H1 (cell line): ENCODE results near the gene PRSS53. TPM values are rescaled to one million over a fixed set of nuclear protein-coding genes. Genes with fewer than 3 reads are reported as not detected.

Experiments
- CTCF ChIA-PET: fragments of 300-600 bp; sonication (Branson Sonifier 250); formaldehyde crosslinking; loops from one replicate; lab custom pipeline; 2021; ENCODE audit not compliant: partially characterized antibody; lab: Charles Lee
- POLR2A ChIA-PET: fragments of 300-600 bp; sonication (Branson Sonifier 250); formaldehyde crosslinking; loops from one replicate; lab custom pipeline; 2021; ENCODE audit warnings: inconsistent platforms; ENCODE audit not compliant: partially characterized antibody; lab: Charles Lee
- DNase-seq, 2 experiments: peaks; one replicate each; pipeline versions ENCODE4 v3.0.0 to v3.0.0-alpha.2; 2010 to 2022; ENCODE audit warnings: low spot score in 2 of 2, low read depth in 1 of 2, mixed read lengths in 1 of 2
- FAIRE-seq: peaks from 2 replicates; lab custom pipeline; 2011; peaks lifted over from hg19 to GRCh38; lab: Jason Lieb, UNC
- H2AFZ ChIP-seq: 2 replicates; pipeline ENCODE4 v1.8.1; 2012; ENCODE audit warnings: low read length, inconsistent platforms
- H2AK5ac ChIP-seq: 2 replicates; pipeline ENCODE4 v1.6.1; 2013; ENCODE audit warnings: low read depth, low read length
- H2BK120ac ChIP-seq: replicated peaks from 2 replicates; pipeline ENCODE3; 2013; ENCODE audit warnings: low read depth, low read length, inconsistent platforms
- H2BK12ac ChIP-seq: 2 replicates; pipeline ENCODE4 v1.6.1; 2013; ENCODE audit warnings: low read depth, low read length
- H2BK15ac ChIP-seq: 2 replicates; pipeline ENCODE4 v1.6.1; 2013; ENCODE audit warnings: low read length
- H2BK20ac ChIP-seq: 2 replicates; pipeline ENCODE4 v1.6.1; 2013; ENCODE audit warnings: low read length
- H2BK5ac ChIP-seq: 2 replicates; pipeline ENCODE4 v1.6.1; 2013; ENCODE audit warnings: low read depth, low read length
- H3K14ac ChIP-seq: 2 replicates; pipeline ENCODE4 v1.6.1; 2013; ENCODE audit warnings: inconsistent platforms; ENCODE audit not compliant: insufficient read length
- H3K18ac ChIP-seq: 2 replicates; pipeline ENCODE4 v1.6.1; 2013; ENCODE audit warnings: low read length; ENCODE audit errors: extremely low read depth
- H3K23ac ChIP-seq: 2 replicates; pipeline ENCODE4 v1.6.1; 2013; ENCODE audit warnings: inconsistent platforms; ENCODE audit not compliant: insufficient read length
- H3K23me2 ChIP-seq: 2 replicates; pipeline ENCODE4 v1.6.1; 2013; ENCODE audit warnings: low read depth, low read length
- H3K27ac ChIP-seq: 2 replicates; pipeline ENCODE4 v1.6.1; 2011; ENCODE audit warnings: low read depth, low read length, inconsistent platforms
- H3K27me3 ChIP-seq, 4 experiments: replicated peaks in 1 of 4; 1 replicate in 1 of 4; 2 replicates in 3 of 4; pipeline versions ENCODE4 v1.6.1 to v1.8.1; 2011 to 2013; ENCODE audit warnings: low read length in 3 of 4, mild to moderate bottlenecking in 3 of 4, inconsistent platforms in 2 of 4, mixed read lengths in 2 of 4, moderate library complexity in 1 of 4; ENCODE audit not compliant: control insufficient read depth in 3 of 4, insufficient read depth in 3 of 4; ENCODE audit errors: extremely low read depth in 1 of 4
- H3K36me3 ChIP-seq, 4 experiments: 2 replicates each; pipeline versions ENCODE4 v1.6.1 to v1.8.1; 2011 to 2013; ENCODE audit warnings: mild to moderate bottlenecking in 4 of 4, low read length in 3 of 4, moderate library complexity in 2 of 4, control low read depth in 1 of 4, inconsistent platforms in 1 of 4; ENCODE audit not compliant: insufficient read depth in 4 of 4, control insufficient read depth in 2 of 4
- H3K4ac ChIP-seq: replicated peaks from 2 replicates; pipeline ENCODE3; 2013; ENCODE audit warnings: low read length, low read depth, mixed read lengths, inconsistent platforms; ENCODE audit not compliant: insufficient read length
- H3K4me1 ChIP-seq, 4 experiments: replicated peaks in 1 of 4; 1 replicate in 1 of 4; 2 replicates in 3 of 4; pipeline versions ENCODE4 v1.6.1 to v1.8.1; 2011 to 2013; ENCODE audit warnings: low read length in 3 of 4, inconsistent platforms in 2 of 4, mixed read lengths in 1 of 4; ENCODE audit not compliant: insufficient read depth in 4 of 4, control insufficient read depth in 3 of 4
- H3K4me2 ChIP-seq, 2 experiments: 2 replicates each; pipeline versions ENCODE4 v1.6.1 to v1.8.1; 2011 to 2013; ENCODE audit warnings: low read depth in 2 of 2, low read length in 2 of 2, control low read depth in 1 of 2, inconsistent platforms in 1 of 2, mild to moderate bottlenecking in 1 of 2; ENCODE audit not compliant: insufficient read depth in 1 of 2
- H3K4me3 ChIP-seq, 4 experiments: fragments of 200-600, 300-600 bp in 1 of 4; sonication (generic), shearing (Covaris generic), sonication (Bioruptor Twin) in 1 of 4; 2 replicates each; pipeline versions ENCODE4 v1.5.1 to v1.8.1; 2011 to 2016; ENCODE audit warnings: low read length in 4 of 4, low read depth in 3 of 4, control low read depth in 2 of 4, inconsistent platforms in 2 of 4, mild to moderate bottlenecking in 2 of 4, mixed read lengths in 1 of 4, moderate library complexity in 1 of 4; ENCODE audit not compliant: insufficient read depth in 2 of 4; ENCODE audit errors: extremely low read depth in 1 of 4
- H3K56ac ChIP-seq: replicated peaks from 2 replicates; pipeline ENCODE3; 2013; ENCODE audit warnings: low read depth, mild to moderate bottlenecking, mixed read lengths, low read length, inconsistent platforms; ENCODE audit not compliant: insufficient read length
- H3K79me1 ChIP-seq: 2 replicates; pipeline ENCODE4 v1.6.1; 2013; ENCODE audit warnings: low read depth, low read length, control low read depth
- H3K79me2 ChIP-seq, 2 experiments: 2 replicates each; pipeline versions ENCODE4 v1.6.1 to v1.8.1; 2012 to 2013; ENCODE audit warnings: low read length in 2 of 2, mild to moderate bottlenecking in 2 of 2, inconsistent platforms in 1 of 2; ENCODE audit not compliant: insufficient read depth in 2 of 2, control insufficient read depth in 1 of 2
- H3K9ac ChIP-seq, 4 experiments: replicated peaks in 1 of 4; 1 replicate in 1 of 4; 2 replicates in 3 of 4; pipeline versions ENCODE4 v1.6.1 to v1.8.1; 2011 to 2013; ENCODE audit warnings: low read depth in 3 of 4, low read length in 3 of 4, control low read depth in 2 of 4, mild to moderate bottlenecking in 2 of 4, moderate library complexity in 2 of 4, inconsistent platforms in 1 of 4; ENCODE audit errors: extremely low read depth in 1 of 4
- H3K9me3 ChIP-seq, 2 experiments: 2 replicates each; pipeline versions ENCODE4 v1.6.1 to v1.8.1; 2012 to 2013; ENCODE audit warnings: mild to moderate bottlenecking in 2 of 2, moderate library complexity in 2 of 2, control low read depth in 1 of 2, inconsistent platforms in 1 of 2, low read depth in 1 of 2, low read length in 1 of 2, mixed read lengths in 1 of 2; ENCODE audit not compliant: insufficient read depth in 2 of 2
- H4K20me1 ChIP-seq, 2 experiments: replicated peaks in 1 of 2; 2 replicates each; pipeline versions ENCODE3 to v1.8.1; 2011 to 2013; ENCODE audit warnings: inconsistent platforms in 2 of 2, low read length in 2 of 2, mild to moderate bottlenecking in 1 of 2; ENCODE audit not compliant: insufficient read depth in 2 of 2, control insufficient read depth in 1 of 2
- H4K5ac ChIP-seq: 2 replicates; pipeline ENCODE4 v1.6.1; 2013; ENCODE audit warnings: low read length, low read depth, mixed read lengths, inconsistent platforms; ENCODE audit not compliant: insufficient read length
- H4K8ac ChIP-seq: 2 replicates; pipeline ENCODE4 v1.8.0; 2013; ENCODE audit warnings: mild to moderate bottlenecking, moderate library complexity, low read length, inconsistent platforms; ENCODE audit not compliant: insufficient read depth; ENCODE audit errors: extremely low read depth
- H4K91ac ChIP-seq: replicated peaks from 2 replicates; pipeline ENCODE3; 2013; ENCODE audit warnings: low read length, mixed read lengths, inconsistent platforms; ENCODE audit not compliant: insufficient read length
- BCL11A ChIP-seq, 2 experiments: IDR thresholded peaks; one replicate each; pipeline ENCODE4 v1.6.1; 2011; ENCODE audit warnings: low read depth in 2 of 2, low read length in 2 of 2, mild to moderate bottlenecking in 2 of 2
- JUN ChIP-seq: IDR thresholded peaks from 2 replicates; pipeline ENCODE4 v1.6.1; 2011; ENCODE audit warnings: low read depth, mild to moderate bottlenecking, improper control_type of control experiment, low read length
- RXRA ChIP-seq: IDR thresholded peaks from 2 replicates; pipeline ENCODE4 v1.6.1; 2011; ENCODE audit warnings: low read depth, mild to moderate bottlenecking, low read length, moderate library complexity; ENCODE audit not compliant: insufficient read depth
- WGBS, 2 experiments: shearing (Covaris generic) in 1 of 2; methylation state at CpG; one replicate each; pipeline versions ENCODE4 v1.1.6 to v1.1.7; 2013 to 2015; ENCODE audit warnings: low lambda C conversion rate in 2 of 2, mixed read lengths in 2 of 2, inconsistent platforms in 1 of 2, low coverage in 1 of 2, missing lambda C conversion rate in 1 of 2; ENCODE audit not compliant: insufficient replicate concordance in 2 of 2, insufficient coverage in 1 of 2, insufficient read length in 1 of 2; ENCODE audit errors: extremely low coverage in 1 of 2, missing lambda C conversion rate in 1 of 2; 5-methylcytosine and 5-hydroxymethylcytosine counted together
- polyA plus RNA-seq, 7 experiments: library from polyadenylated mRNA; depleted of rRNA in 3 of 7; stranded (reverse) in 5 of 7; unstranded in 2 of 7; fragments of >200 nt in 5 of 7; fragments of 200-250 nt in 2 of 7; gene quantifications; 1 replicate in 5 of 7; 2 replicates in 1 of 7; 4 replicates in 1 of 7; pipeline versions ENCODE4 v1.2.1 to v1.2.3, GENCODE V29; 2011 to 2013; ENCODE audit warnings: missing spikeins in 2 of 7, mixed read lengths in 2 of 7
- total RNA-seq: library from RNA; stranded (reverse); fragmentation: NEBNext Ultra II Directional; extraction: Animal tissue kit (Norgen Biotek cat#: 25700); gene quantifications from 2 replicates; pipeline ENCODE4 v1.2.1, GENCODE V29; 2021

Gene PRSS53
- total and polyA plus RNA-seq, 2 of the 8 experiments (the other 6 are each of a cell fraction or from before 2014, with no cell fraction given): 1.7 to 2.6 TPM

GRCh38 chr16:31036691-31037090 is 52.1 kb downstream of the PRSS53 start:
- no peak overlapping the region for H3K23ac ChIP-seq
- WGBS, 2 experiments: 64% methylated on average over 2 of the region's 2 CpGs; no CpG with 5 or more reads in 1 of the 2 experiments
- DNase-seq: no peak
- peaks cover 0 to 7% (median 0%) of the 10 kb centered on the region in 4 experiments; a peak in 1 of 8 replicates for H3K36me3 ChIP-seq
- H2BK12ac ChIP-seq: no peak overlapping the region
- no peak overlapping the region; a peak in 1 of 7 replicates for H3K9ac ChIP-seq
- H3K27me3 ChIP-seq: no peaks in the 10 kb centered on the region
- H3K4ac ChIP-seq: no peak overlapping the region
- H3K9me3 ChIP-seq: no peaks in the 10 kb centered on the region
- H2BK120ac ChIP-seq: no peak overlapping the region
- TF ChIP-seq JUN: no peak
- no peak for TF ChIP-seq RXRA
- no peak for TF ChIP-seq BCL11A (IDR thresholded peaks at IDR 0.05; ENCODE audit: low read depth in 2 of 2, low read length in 2 of 2)
- H4K91ac ChIP-seq: no peak overlapping the region
- H3K23me2 ChIP-seq: peaks cover 12% of the 10 kb centered on the region; the same call in 1 of the 2 replicates
- no peak overlapping the region for H3K4me3 ChIP-seq
- no peak overlapping the region for H4K8ac ChIP-seq
- H3K56ac ChIP-seq: no peak overlapping the region
- H3K18ac ChIP-seq: no peak overlapping the region
- FAIRE-seq: no peak
- peaks cover 0 to 4% (median 2%) of the 10 kb centered on the region in 4 experiments; a peak in 4 of 7 replicates for H3K4me1 ChIP-seq
- no peak overlapping the region for H2BK20ac ChIP-seq
- POLR2A ChIA-PET: interaction anchor here (0.8 kb wide), 1 partner anchor 8 kb away, joined by 3 read pairs; no protein-coding TSS in a partner anchor
- H2AK5ac ChIP-seq: no peak overlapping the region
- H4K20me1 ChIP-seq: peaks cover 0 to 5% of the 10 kb centered on the region in 2 experiments
- no peaks in the 10 kb centered on the region; the same call in 1 of the 2 replicates for H3K79me1 ChIP-seq
- no peak overlapping the region for H2AFZ ChIP-seq
- H2BK5ac ChIP-seq: no peak overlapping the region
- no peak overlapping the region for H4K5ac ChIP-seq
- CTCF ChIA-PET: interaction anchor here (1.5 kb wide), 1 partner anchor 52 kb away, joined by 5 read pairs; the partner anchor contains the start of gene HSD3B7
- no peak overlapping the region for H3K27ac ChIP-seq
- H2BK15ac ChIP-seq: no peak overlapping the region
- H3K79me2 ChIP-seq: no peaks in the 10 kb centered on the region
- no peak overlapping the region for H3K4me2 ChIP-seq
- no peak overlapping the region for H3K14ac ChIP-seq
